IPS-15b (cell line): ENCODE results near the gene RUNX3.

ENCODE experiments used
- H3K27me3 ChIP-seq: one replicate; pipeline ENCODE4 v1.6.1; 2013; ENCODE audit warnings: low read length; ENCODE audit not compliant: control insufficient read depth, insufficient read depth
- H3K36me3 ChIP-seq: one replicate; pipeline ENCODE4 v1.6.1; 2013; ENCODE audit warnings: low read length; ENCODE audit not compliant: control insufficient read depth, insufficient read depth
- H3K4me1 ChIP-seq: one replicate; pipeline ENCODE4 v1.6.1; 2013; ENCODE audit warnings: mild to moderate bottlenecking, low read length; ENCODE audit not compliant: control insufficient read depth, insufficient read depth
- H3K4me3 ChIP-seq: one replicate; pipeline ENCODE4 v1.5.1; 2013; ENCODE audit warnings: low read depth, low read length
- H3K9ac ChIP-seq: one replicate; pipeline ENCODE4 v1.6.1; 2013; ENCODE audit warnings: low read depth, mild to moderate bottlenecking, low read length
- H3K9me3 ChIP-seq: one replicate; pipeline ENCODE4 v1.6.1; 2013; ENCODE audit warnings: mild to moderate bottlenecking, low read length; ENCODE audit not compliant: control insufficient read depth, insufficient read depth

The RUNX3 gene

GRCh38 chr1:24888971-24889676, 41.0 kb downstream of the RUNX3 start:
- Histone ChIP-seq H3K9ac (no peak overlapping the region), H3K4me3 (no peak overlapping the region), H3K9me3 (peaks cover 8% of the 10 kb centered on the region), H3K36me3 (no peaks in the 10 kb centered on the region), H3K27me3 (no peaks in the 10 kb centered on the region), H3K4me1 (no peaks in the 10 kb centered on the region)

DNA sequence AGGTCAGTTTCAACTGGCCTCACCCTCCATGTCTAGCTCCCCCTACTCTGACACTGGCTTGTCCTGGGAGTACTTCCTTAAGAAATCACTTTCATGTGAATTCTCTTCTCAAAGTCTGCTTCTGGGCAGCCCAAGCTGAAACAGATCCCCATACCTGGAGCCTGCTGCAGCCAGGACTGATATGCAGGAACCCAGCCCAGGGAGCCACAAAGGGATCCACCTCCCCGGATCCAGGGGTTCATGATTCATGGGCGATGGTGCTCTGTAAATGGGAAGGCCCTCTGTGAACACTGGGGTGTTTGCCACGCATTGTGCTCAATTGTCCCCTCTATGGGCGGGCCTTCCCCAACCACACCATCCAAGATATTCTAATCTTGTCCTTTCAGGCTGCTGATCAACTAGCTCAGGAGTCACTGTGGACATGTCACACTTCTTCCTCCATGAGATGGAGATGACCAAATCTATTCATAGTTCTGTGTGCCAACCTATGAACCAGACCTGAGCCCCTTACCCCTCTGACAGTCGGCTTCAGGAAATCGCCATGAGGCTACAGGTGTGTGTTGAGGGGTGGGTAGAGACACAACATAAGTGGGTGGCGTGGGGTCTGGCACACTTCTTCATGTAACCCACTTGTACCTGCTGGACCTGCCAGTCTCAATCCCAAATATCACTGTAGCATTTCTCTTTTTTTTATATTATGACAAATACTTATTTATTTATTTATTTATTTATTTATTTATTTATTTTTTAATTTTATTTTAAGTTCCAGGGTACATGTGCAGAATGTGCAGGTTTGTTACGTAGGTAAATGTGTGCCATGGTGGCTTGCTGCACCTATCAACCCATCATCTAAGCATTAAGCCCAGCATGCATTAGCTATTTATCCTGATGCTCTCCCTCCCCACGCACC, 41.8 kb downstream of the RUNX3 start:
- Histone ChIP-seq H3K4me3 (no peak overlapping the region), H3K9ac (no peak overlapping the region), H3K4me1 (no peaks in the 10 kb centered on the region), H3K27me3 (no peaks in the 10 kb centered on the region), H3K9me3 (peaks cover 8% of the 10 kb centered on the region), H3K36me3 (no peaks in the 10 kb centered on the region)

GRCh38 chr1:24886241-24886640, 43.8 kb downstream of the RUNX3 start:
- no peak overlapping the region for H3K4me3 ChIP-seq
- H3K36me3 ChIP-seq = no peaks in the 10 kb centered on the region
- H3K9me3 ChIP-seq = no peaks in the 10 kb centered on the region
- H3K4me1 ChIP-seq = no peaks in the 10 kb centered on the region
- no peak overlapping the region for H3K9ac ChIP-seq
- H3K27me3 ChIP-seq = no peaks in the 10 kb centered on the region

- Histone ChIP-seq H3K36me3 (no peaks in the 10 kb centered on the region), H3K27me3 (no peaks in the 10 kb centered on the region), H3K4me3 (no peak overlapping the region), H3K9ac (no peak overlapping the region), H3K4me1 (no peaks in the 10 kb centered on the region), H3K9me3 (no peaks in the 10 kb centered on the region)
Observed at GRCh38 chr1:24884751-24885150, 45.3 kb downstream of the RUNX3 start.

- Histone ChIP-seq H3K27me3 (no peaks in the 10 kb centered on the region), H3K4me1 (no peaks in the 10 kb centered on the region), H3K9ac (no peak overlapping the region), H3K9me3 (no peaks in the 10 kb centered on the region), H3K4me3 (no peak overlapping the region), H3K36me3 (no peaks in the 10 kb centered on the region)
Observed at GRCh38 chr1:24881034-24881433, 49.0 kb downstream of the RUNX3 start.

DNA sequence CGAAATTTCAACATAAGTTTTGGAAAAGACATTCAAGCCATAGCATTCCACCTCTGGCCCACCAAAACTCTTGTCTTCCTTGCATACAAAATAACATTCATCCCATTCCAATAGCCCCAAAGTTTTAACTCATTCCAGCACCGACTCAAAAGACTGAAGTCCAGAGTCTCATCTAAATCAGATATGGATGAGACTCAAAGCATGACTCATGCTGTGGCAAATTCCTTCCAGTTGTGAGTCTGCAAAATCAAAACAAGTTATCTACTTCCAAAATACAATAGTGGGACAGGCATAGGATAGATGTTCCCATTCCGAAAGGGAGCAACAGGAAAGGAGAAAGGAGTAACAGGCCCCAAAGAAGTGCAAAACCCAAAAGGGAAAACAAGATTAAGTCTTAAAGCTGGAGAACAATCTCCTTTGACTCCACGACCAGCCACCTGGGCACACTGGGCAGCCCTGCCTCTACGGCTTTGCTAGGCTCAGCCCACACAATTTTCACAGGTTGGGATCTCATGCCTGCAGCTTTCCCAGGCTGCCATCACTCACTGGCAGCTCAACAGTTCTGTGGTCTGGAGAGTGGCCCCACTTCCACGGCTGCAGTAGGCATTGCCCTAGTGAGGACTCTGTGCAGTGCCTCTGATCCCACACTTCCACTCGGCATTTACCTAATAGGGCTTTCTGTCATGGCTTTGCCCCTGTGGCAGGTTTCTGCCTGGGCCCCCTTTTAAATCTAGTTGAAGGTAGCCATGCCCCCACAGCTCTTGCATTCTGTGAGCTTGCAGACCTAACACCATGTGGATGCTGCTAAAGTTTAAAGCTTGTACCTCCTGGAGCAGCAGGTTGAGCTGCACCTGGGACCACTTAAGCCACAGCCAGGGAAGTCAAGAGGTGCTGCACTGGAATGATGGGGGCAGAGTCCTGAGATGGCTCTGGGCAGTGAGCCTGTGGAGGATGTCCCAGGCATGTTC, 51.0 kb downstream of the RUNX3 start:
- Histone ChIP-seq H3K36me3 (no peaks in the 10 kb centered on the region), H3K27me3 (no peaks in the 10 kb centered on the region), H3K4me1 (no peaks in the 10 kb centered on the region), H3K9ac (no peak overlapping the region), H3K4me3 (no peak overlapping the region), H3K9me3 (no peaks in the 10 kb centered on the region)

- H3K9me3 ChIP-seq = no peaks in the 10 kb centered on the region
- no peak overlapping the region for H3K9ac ChIP-seq
- H3K4me3 ChIP-seq = no peak overlapping the region
- H3K4me1 ChIP-seq = no peaks in the 10 kb centered on the region
- no peaks in the 10 kb centered on the region for H3K36me3 ChIP-seq
- no peaks in the 10 kb centered on the region for H3K27me3 ChIP-seq
Observed at GRCh38 chr1:24878045-24878444, 52.0 kb downstream of the RUNX3 start.

GRCh38 chr1:24875991-24876506, 54.0 kb downstream of the RUNX3 start:
- Histone ChIP-seq H3K27me3 (no peaks in the 10 kb centered on the region), H3K9me3 (no peaks in the 10 kb centered on the region), H3K4me3 (no peak overlapping the region), H3K9ac (no peak overlapping the region), H3K36me3 (no peaks in the 10 kb centered on the region), H3K4me1 (no peaks in the 10 kb centered on the region)

- Histone ChIP-seq H3K9ac (no peak overlapping the region), H3K4me3 (no peak overlapping the region), H3K4me1 (no peaks in the 10 kb centered on the region), H3K36me3 (no peaks in the 10 kb centered on the region), H3K9me3 (no peaks in the 10 kb centered on the region), H3K27me3 (no peaks in the 10 kb centered on the region)
Observed at GRCh38 chr1:24875257-24875656, 54.8 kb downstream of the RUNX3 start.

- no peaks in the 10 kb centered on the region for H3K27me3 ChIP-seq
- no peak overlapping the region for H3K9ac ChIP-seq
- H3K4me1 ChIP-seq = no peaks in the 10 kb centered on the region
- no peak overlapping the region for H3K4me3 ChIP-seq
- no peaks in the 10 kb centered on the region for H3K9me3 ChIP-seq
- no peaks in the 10 kb centered on the region for H3K36me3 ChIP-seq
Observed at GRCh38 chr1:24874611-24875234, 55.4 kb downstream of the RUNX3 start.

- Histone ChIP-seq H3K4me3 (no peak overlapping the region), H3K9ac (no peak overlapping the region), H3K36me3 (no peaks in the 10 kb centered on the region), H3K27me3 (no peaks in the 10 kb centered on the region), H3K4me1 (no peaks in the 10 kb centered on the region), H3K9me3 (no peaks in the 10 kb centered on the region)
Observed at GRCh38 chr1:24874056-24874455, 56.0 kb downstream of the RUNX3 start.
